ENCODE data around the gene GFRAL. TPM values are rescaled to one million over a fixed set of nuclear protein-coding genes. Genes with fewer than 3 reads are reported as not detected.
"Not testable (repeated sequence)": the region's sequence is repeated elsewhere in the genome, so short reads cannot be mapped to it uniquely, and the experiment has no call there.

The GFRAL gene
- not detected in 2 replicates for total RNA-seq (2014; rRNA removed; shearing (Covaris generic))

DNA sequence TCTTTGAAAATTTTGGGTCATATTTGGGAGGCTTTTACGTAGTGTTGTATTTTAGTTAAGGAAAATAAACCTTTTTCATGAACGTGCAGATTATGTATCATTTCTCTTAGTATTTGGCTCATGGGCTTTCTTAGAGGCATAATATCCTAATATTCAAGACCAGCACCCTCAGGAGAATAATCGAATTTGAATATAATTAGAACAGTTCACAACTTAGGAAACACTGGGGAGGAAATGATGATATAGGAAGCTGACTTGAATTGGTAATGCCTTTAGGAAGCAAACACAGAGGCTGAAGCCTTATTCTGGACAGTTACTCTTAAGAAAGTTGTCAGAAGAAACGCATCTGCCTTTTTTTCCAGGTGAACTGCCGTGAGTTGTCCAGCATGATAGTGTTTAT is at the start of gene GFRAL:
Gene GFRAL (plus strand): TSS at position 301 of the 400 bp plus-strand sequence. CDS start 86 bp downstream, at position 387.
- no peak for DNase-seq (ENCODE audit: low read depth)

DNA sequence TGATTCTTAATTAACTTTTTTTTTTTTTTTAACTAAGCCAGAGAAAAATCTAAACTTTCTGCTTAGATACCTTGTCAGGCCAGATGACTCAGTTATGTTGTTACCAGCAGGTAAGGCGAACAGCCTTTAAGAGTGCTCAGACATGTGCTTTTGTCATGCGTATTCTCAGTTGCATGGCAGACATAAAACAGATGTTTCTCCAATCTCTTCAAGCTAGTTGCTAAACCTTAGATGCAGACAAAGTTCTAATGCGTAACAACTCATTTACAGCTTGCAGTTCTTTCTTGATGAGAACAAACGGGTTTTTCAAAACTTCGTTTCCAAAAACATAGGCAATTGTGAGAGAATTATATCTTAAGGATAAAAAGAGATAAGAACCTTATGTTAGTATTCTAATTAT is 49.6 kb upstream of the GFRAL start:
- no peak for DNase-seq (ENCODE audit: low read depth)

DNA sequence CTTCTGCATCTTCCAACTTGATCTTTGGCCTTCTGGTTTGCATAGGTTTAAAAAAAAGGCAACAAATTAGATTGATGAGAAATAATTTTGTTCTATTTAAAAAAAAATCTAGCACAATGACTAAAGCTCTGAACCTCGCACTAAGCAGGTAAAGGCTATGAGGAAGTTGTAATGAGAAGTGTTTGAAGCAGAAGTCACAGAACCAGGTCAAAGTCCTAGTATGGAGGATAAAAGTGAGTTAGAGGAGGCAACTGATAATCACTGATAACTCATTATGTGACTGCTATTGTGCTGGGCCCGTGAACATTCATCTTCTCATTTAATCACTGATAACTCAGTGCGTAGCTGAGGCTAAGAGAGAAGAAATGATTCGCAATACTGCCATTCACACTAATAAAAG is 46.1 kb upstream of the GFRAL start:
- DNase-seq (ENCODE audit: low read depth), result no peak

- DNase-seq (ENCODE audit: low read depth), result no peak
These were observed 45.2 kb upstream of the GFRAL start for GRCh38 chr6:55282115-55282514.

DNA sequence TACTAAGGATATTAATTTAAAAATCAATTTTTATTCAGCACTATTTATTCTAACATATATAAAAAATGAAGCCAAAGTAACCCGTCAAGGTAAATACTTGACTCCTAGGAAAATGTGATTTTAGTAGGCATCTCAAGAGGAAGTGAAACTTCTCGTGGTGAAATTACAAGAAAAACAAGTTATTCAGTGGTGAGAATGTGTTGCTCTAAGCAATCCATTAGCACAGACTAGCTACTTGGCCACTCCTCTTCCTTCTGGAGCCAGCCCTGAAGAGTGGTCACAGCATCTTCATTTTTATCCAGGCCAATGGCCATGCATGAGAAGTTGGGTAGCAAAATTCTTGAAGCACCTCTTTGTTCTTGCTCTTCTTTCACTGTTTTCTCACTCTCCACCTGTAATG is 40.4 kb upstream of the GFRAL start:
- DNase-seq (ENCODE audit: low read depth), result no peak

- DNase-seq (ENCODE audit: low read depth), result no peak
These were observed 36.5 kb upstream of the GFRAL start for GRCh38 chr6:55290736-55291135.

- peak; percentile 7 for DNase-seq (ENCODE audit: low read depth)
These were observed 34.2 kb upstream of the GFRAL start for GRCh38 chr6:55293116-55293515.

GRCh38 chr6:55297214-55297613 is 30.1 kb upstream of the GFRAL start:
- DNase-seq (ENCODE audit: low read depth), result not testable (repeated sequence)

- DNase-seq (ENCODE audit: low read depth), result no peak
These were observed 27.8 kb upstream of the GFRAL start for GRCh38 chr6:55299286-55299985.

GRCh38 chr6:55304747-55305146 is 22.5 kb upstream of the GFRAL start:
- no peak for DNase-seq (ENCODE audit: low read depth)

DNA sequence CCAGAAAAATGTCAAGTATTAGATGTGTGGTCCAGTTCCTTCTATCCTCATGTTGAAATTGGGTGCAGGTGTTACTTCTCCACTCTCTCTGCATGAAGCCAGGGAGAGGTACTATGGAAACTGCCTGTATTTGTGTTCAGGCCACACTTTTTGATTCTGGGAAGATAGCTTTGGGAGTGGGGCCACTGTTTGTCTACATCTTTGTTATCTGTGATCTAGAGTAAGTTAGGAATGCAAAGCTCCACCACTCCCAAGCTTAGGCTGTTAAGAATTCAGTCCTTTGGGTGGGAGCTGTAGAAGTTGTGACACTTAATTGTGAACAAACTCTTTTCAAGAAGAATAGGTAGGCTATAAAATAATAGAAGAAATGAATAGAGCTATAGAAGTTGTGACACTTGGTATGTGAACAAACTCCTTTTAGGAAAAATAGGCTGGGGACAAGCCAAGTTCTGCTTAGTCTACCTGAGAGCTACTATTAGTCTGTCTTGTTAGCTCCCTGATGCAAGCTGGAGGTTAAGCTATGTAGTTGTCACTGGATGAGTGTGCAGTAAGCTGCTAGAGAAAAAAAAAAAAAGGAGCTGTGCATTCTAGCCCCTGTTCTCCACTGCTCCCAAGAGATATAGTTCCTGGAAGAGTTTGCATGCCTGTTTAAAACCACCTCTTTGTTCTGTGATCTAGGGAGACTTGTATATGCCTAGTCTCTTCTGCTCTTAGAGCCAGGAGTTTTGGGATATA is 7.1 kb upstream of the GFRAL start:
- no peak for DNase-seq (ENCODE audit: low read depth)

GRCh38 chr6:55320696-55321086 is 6.6 kb upstream of the GFRAL start:
- DNase-seq (ENCODE audit: low read depth), result no peak

- DNase-seq (ENCODE audit: low read depth), result no peak
These were observed 49.9 kb downstream of the GFRAL start for GRCh38 chr6:55377150-55377549.

GRCh38 chr6:55379471-55379870 is 52.2 kb downstream of the GFRAL start:
- DNase-seq (ENCODE audit: low read depth), result no peak

DNA sequence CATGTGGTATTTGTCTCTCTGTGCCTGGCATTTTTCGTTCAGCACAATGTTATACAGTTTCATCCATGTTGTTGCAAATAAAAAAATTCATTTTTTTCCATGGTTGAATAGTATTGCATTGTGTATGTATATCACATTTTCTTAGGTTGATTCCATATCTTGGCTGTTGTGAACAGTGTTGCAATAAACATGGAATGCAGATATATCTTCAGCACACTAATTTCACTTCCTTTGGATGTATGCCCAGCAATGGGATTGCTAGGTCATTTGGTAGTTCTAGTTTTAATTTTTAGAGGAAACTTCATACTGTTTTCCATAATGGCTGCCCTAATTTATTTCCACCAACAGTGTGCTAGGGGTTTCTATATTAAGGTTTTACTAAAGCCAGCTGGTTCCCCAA is 52.6 kb downstream of the GFRAL start:
- no peak for DNase-seq (ENCODE audit: low read depth)

DNA sequence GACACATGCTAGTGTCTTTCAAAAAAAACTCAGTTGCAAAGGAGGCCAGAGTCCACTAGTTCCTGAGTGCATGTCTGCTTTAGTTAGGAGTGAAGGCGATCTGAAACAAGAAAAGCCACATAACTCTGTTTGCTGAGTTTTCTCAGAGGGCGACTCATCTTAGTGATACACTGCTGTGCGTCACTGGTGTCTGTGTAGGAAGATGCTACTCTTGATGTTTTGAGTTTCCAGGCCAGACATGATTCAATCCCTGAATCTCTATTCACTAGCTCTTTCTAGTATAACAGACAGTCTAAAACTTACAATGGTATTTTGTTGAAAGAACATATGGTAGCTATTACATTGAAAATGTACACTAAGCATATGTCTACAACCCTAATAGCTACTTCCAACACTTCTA is 60.9 kb downstream of the GFRAL start:
- no peak for DNase-seq (ENCODE audit: low read depth)

DNA sequence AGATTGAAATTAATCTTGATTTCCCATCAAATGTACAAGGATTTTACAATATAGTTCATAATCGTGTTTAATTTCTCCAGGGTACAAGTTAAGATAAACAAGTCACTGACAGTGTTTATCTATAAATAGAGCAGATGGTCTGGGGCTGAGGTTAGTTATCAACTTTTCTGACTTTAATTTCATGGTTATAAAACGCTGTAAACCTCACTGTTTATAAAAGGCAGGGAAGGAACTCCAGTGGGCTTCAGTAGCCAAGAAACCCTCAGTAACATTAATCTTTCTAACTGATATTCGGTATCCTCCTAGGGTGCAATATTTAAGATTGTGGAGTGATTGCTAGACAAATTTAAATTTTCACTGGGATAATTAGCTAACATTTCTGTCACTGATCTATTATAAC is 68.6 kb downstream of the GFRAL start:
- no peak for DNase-seq (ENCODE audit: low read depth)

- DNase-seq (ENCODE audit: low read depth), result no peak
These were observed 70.7 kb downstream of the GFRAL start for GRCh38 chr6:55397986-55398385.

DNA sequence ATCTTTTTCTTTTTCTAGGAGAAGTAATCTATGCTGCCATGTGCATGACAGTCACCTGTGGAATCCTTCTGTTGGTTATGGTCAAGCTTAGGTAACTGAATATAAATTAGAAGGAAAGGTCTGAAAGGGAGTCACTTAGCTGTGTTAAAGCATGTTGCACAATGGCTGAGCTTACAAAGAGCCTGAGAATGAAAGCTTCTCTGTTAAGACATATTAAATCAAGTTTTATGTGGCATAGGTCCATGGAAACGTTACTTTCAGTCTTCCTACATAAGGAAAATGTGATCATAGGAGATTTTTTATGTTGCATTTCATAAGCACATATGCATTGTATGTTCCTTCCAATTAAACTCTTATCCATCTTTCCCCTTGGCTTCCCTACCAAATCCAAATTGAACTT is 72.1 kb downstream of the GFRAL start:
- no peak for DNase-seq (ENCODE audit: low read depth)

DNA sequence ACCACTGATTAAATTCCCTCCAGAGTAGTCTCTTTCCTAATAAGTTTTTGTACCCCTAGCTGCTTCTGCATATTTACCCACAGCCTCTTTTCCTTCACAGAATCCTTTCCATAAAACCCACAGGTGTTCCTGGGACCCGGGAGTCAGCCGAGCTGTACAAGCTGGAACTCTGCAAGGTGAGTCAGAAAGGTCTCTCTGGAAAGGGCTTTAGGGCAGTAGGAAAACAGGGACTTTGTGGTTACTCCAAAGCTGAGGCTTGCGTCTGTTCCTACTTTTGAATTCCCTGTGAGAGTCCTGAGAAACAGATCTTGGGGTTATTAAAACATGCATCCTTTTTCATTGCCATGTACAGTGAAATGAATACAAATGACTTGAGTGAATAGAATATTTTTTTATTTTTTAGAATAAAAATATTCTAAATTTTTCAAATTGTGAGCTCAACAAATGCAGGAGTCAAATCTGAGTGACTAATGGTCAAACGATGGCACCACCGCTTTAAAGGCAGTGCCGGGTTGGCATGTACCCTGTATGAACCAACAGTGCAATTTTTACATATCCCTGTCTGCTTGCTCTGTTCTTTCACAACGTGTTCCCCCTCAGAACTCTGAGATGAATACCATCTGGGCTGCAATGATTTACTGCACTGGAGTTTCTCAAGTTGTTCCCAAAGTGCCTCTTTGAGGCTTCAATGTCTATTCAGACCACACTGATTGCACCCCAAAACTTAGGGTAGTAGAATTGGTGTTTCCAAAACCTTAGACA is 78.4 kb downstream of the GFRAL start:
- no peak for DNase-seq (ENCODE audit: low read depth)

- no peak for DNase-seq (ENCODE audit: low read depth)
These were observed 83.4 kb downstream of the GFRAL start for GRCh38 chr6:55410674-55411073.

GRCh38 chr6:55423933-55424332 is 96.7 kb downstream of the GFRAL start:
- DNase-seq (ENCODE audit: low read depth), result no peak
